Sigmoid colon (tissue), 7 donors: ENCODE data around the gene CCDC81. TPM values are rescaled to one million over a fixed set of nuclear protein-coding genes. Genes with fewer than 3 reads are reported as not detected.

Source experiments
- DNase-seq: peaks from one replicate; pipeline ENCODE4 v3.0.0-alpha.2; 2019
- H3K27ac ChIP-seq, 4 donors: fragments of 200-600 bp; sonication (generic); one replicate each; pipeline ENCODE4 v1.5.1; 2016 to 2019; ENCODE audit warnings: mild to moderate bottlenecking in 1 of 4
- H3K27me3 ChIP-seq, 3 donors: fragments of 200-600 bp; sonication (generic); one replicate each; pipeline ENCODE4 v1.5.1; 2019; ENCODE audit warnings: mild to moderate bottlenecking in 1 of 3
- H3K36me3 ChIP-seq, 4 donors: fragments of 200-600 bp; sonication (generic); one replicate each; pipeline ENCODE4 v1.5.1; 2016 to 2019
- H3K4me1 ChIP-seq, 4 donors: fragments of 200-600 bp; sonication (generic); one replicate each; pipeline ENCODE4 v1.5.1; 2017 to 2019
- H3K4me3 ChIP-seq, 4 donors: fragments of 200-600 bp; sonication (generic); one replicate each; pipeline ENCODE4 v1.5.1; 2017 to 2019; ENCODE audit warnings: mild to moderate bottlenecking in 2 of 4, moderate library complexity in 1 of 4
- H3K9me3 ChIP-seq, 4 donors: fragments of 200-600 bp in 3 of 4; sonication (generic) in 3 of 4; one replicate each; pipeline versions ENCODE4 v1.5.1 to v1.6.1; 2013 to 2019
- EP300 ChIP-seq, 4 donors: sonication (generic); formaldehyde crosslinking; IDR thresholded peaks; one replicate each; pipeline ENCODE4 v1.6.1; 2017; ENCODE audit warnings: antibody characterized with exemption in 4 of 4
- POLR2A ChIP-seq, 2 donors: fragments of 450-650 bp; IDR thresholded peaks; one replicate each; pipeline ENCODE4 v1.6.1; 2016; ENCODE audit warnings: antibody characterized with exemption in 2 of 2, mild to moderate bottlenecking in 2 of 2, moderate library complexity in 2 of 2
- POLR2AphosphoS5 ChIP-seq, 4 donors: sonication (generic); formaldehyde crosslinking; IDR thresholded peaks; one replicate each; pipeline ENCODE4 v1.6.1; 2017; ENCODE audit warnings: antibody characterized with exemption in 4 of 4
- WGBS, 2 donors: extraction: QIAGEN DNeasy Blood & Tissue Kit; methylation state at CpG; one replicate each; pipeline ENCODE4 v1.1.7; 2013; 5-methylcytosine and 5-hydroxymethylcytosine counted together
- intact Hi-C: fragments of 100-400 bp; cut with DNase I; formaldehyde crosslinking; loops from one replicate; pipeline ENCODE4 v1.15.1; 2023
- polyA plus RNA-seq, 3 donors: library from polyadenylated mRNA; stranded (reverse); fragments of 200-250 nt; gene quantifications; one replicate each; pipeline ENCODE4 v1.2.3, GENCODE V29; 2013
- total RNA-seq, 4 donors: library from RNA; depleted of rRNA; stranded (reverse); fragments of >200 nt; gene quantifications; one replicate each; pipeline ENCODE4 v1.1.0, GENCODE V29; 2016
- TF ChIP-seq, protein P1 (sequence below), 4 experiments: fragments of 450-650 bp in 3 of 4; fragments of 200-600 bp in 1 of 4; IDR thresholded peaks; one replicate each; pipeline ENCODE4 v1.5.1; 2016 to 2019; ENCODE audit warnings: antibody characterized with exemption in 4 of 4, mild to moderate bottlenecking in 3 of 4, moderate library complexity in 2 of 4
- donor health status: healthy with polysubstance abuse.
- donor health status: Bipolar disorder and iron deficiency.
- donor health status: healthy.

CCDC81 gene
- total and polyA plus RNA-seq, 7 donors, result 0.22 to 1.8 (median 0.55) TPM; not detected in 2

- TF ChIP-seq POLR2A (IDR thresholded peaks at IDR 0.05) (no peak), EP300 (IDR thresholded peaks at IDR 0.05) (no peak), POLR2AphosphoS5 (IDR thresholded peaks at IDR 0.05) (no peak)
- TF ChIP-seq, protein P1, sequence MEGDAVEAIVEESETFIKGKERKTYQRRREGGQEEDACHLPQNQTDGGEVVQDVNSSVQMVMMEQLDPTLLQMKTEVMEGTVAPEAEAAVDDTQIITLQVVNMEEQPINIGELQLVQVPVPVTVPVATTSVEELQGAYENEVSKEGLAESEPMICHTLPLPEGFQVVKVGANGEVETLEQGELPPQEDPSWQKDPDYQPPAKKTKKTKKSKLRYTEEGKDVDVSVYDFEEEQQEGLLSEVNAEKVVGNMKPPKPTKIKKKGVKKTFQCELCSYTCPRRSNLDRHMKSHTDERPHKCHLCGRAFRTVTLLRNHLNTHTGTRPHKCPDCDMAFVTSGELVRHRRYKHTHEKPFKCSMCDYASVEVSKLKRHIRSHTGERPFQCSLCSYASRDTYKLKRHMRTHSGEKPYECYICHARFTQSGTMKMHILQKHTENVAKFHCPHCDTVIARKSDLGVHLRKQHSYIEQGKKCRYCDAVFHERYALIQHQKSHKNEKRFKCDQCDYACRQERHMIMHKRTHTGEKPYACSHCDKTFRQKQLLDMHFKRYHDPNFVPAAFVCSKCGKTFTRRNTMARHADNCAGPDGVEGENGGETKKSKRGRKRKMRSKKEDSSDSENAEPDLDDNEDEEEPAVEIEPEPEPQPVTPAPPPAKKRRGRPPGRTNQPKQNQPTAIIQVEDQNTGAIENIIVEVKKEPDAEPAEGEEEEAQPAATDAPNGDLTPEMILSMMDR (IDR thresholded peaks at IDR 0.05), result no peak
- H3K4me3 ChIP-seq, result no peak overlapping the region
- H3K4me1 ChIP-seq, result peaks cover 0 to 29% (median 16%) of the 10 kb centered on the region in 4 donors
- 77 to 97% methylated on average over 7 of the region's 7 CpGs for WGBS, 2 donors
- H3K27ac ChIP-seq, result no peak overlapping the region
- H3K27me3 ChIP-seq, result no peaks in the 10 kb centered on the region
- intact Hi-C loops, result no loop called here
- DNase-seq, result no peak
- no peaks in the 10 kb centered on the region for H3K9me3 ChIP-seq
- H3K36me3 ChIP-seq, result no peaks in the 10 kb centered on the region
These were observed 88.4 kb downstream of the CCDC81 start for GRCh38 chr11:86463120-86463519.

DNA sequence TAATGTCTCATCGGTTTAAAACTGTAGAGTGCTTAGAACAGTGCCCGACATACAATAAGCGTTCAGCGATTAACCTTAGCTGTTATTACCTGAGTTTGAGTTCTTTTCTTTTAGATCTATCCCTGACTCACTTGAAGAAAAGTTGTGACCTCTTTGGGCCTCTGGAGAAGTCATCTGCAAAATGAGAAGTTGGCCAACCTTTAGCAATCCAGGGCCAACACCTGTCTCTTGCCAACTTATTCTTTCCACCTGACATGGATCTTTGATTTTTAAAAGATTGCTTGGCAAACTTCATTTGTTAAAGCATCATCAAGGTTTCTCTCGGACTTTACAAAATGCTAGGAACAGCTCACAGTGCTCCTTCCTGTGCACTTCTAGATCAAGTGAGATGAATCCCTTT lies 89.3 kb downstream of the CCDC81 start:
- Histone ChIP-seq H3K27me3 (no peaks in the 10 kb centered on the region), H3K36me3 (no peaks in the 10 kb centered on the region), H3K9me3 (no peaks in the 10 kb centered on the region), H3K4me1 (peaks cover 0 to 21% (median 13%) of the 10 kb centered on the region in 4 donors), H3K27ac (no peak overlapping the region), H3K4me3 (no peak overlapping the region)
- no peak for DNase-seq
- intact Hi-C loops, result no loop called here
- 97 to 98% methylated on average over 5 of the region's 5 CpGs for WGBS, 2 donors
- TF ChIP-seq EP300 (IDR thresholded peaks at IDR 0.05) (no peak), POLR2A (IDR thresholded peaks at IDR 0.05) (no peak), POLR2AphosphoS5 (IDR thresholded peaks at IDR 0.05) (no peak)
- TF ChIP-seq, protein P1 (IDR thresholded peaks at IDR 0.05), result no peak

GRCh38 chr11:86464509-86465221 lies 90.0 kb downstream of the CCDC81 start:
- Histone ChIP-seq H3K27ac (no peak overlapping the region), H3K9me3 (no peaks in the 10 kb centered on the region), H3K4me3 (no peak overlapping the region), H3K4me1 (peaks cover 0 to 16% (median 9%) of the 10 kb centered on the region in 4 donors), H3K36me3 (no peaks in the 10 kb centered on the region), H3K27me3 (no peaks in the 10 kb centered on the region)
- intact Hi-C loops, result no loop called here
- DNase-seq, result no peak
- 74 to 86% methylated on average over 5 of the region's 5 CpGs for WGBS, 2 donors
- no peak for TF ChIP-seq EP300 (IDR thresholded peaks at IDR 0.05)
- TF ChIP-seq, protein P1 (IDR thresholded peaks at IDR 0.05), result no peak
- no peak for TF ChIP-seq POLR2A (IDR thresholded peaks at IDR 0.05)

- Histone ChIP-seq H3K36me3 (no peaks in the 10 kb centered on the region), H3K4me3 (no peak overlapping the region), H3K27ac (no peak overlapping the region), H3K9me3 (no peaks in the 10 kb centered on the region), H3K4me1 (peaks cover 0 to 4% (median 0%) of the 10 kb centered on the region in 4 donors), H3K27me3 (no peaks in the 10 kb centered on the region)
- intact Hi-C loops, result no loop called here
- TF ChIP-seq POLR2A (IDR thresholded peaks at IDR 0.05) (no peak), EP300 (IDR thresholded peaks at IDR 0.05) (no peak), POLR2AphosphoS5 (IDR thresholded peaks at IDR 0.05) (no peak)
- TF ChIP-seq, protein P1 (IDR thresholded peaks at IDR 0.05), result no peak
- no peak for DNase-seq
- WGBS, 2 donors, result 96 to 100% methylated on average over 1 of the region's 1 CpG
These were observed 93.5 kb downstream of the CCDC81 start for GRCh38 chr11:86468169-86468568.
